Endothelial cell of coronary artery (primary cell): ENCODE results near the gene TBX3. TPM values are rescaled to one million over a fixed set of nuclear protein-coding genes. Genes with fewer than 3 reads are reported as not detected.

Experiments
- total RNA-seq: library from RNA; depleted of rRNA; stranded (reverse); fragments of >200 nt; gene quantifications from 2 replicates; pipeline ENCODE4 v1.2.3, GENCODE V29; 2014

TBX3 gene
- total RNA-seq: 0.63 and 3.2 TPM in 2 replicates

DNA sequence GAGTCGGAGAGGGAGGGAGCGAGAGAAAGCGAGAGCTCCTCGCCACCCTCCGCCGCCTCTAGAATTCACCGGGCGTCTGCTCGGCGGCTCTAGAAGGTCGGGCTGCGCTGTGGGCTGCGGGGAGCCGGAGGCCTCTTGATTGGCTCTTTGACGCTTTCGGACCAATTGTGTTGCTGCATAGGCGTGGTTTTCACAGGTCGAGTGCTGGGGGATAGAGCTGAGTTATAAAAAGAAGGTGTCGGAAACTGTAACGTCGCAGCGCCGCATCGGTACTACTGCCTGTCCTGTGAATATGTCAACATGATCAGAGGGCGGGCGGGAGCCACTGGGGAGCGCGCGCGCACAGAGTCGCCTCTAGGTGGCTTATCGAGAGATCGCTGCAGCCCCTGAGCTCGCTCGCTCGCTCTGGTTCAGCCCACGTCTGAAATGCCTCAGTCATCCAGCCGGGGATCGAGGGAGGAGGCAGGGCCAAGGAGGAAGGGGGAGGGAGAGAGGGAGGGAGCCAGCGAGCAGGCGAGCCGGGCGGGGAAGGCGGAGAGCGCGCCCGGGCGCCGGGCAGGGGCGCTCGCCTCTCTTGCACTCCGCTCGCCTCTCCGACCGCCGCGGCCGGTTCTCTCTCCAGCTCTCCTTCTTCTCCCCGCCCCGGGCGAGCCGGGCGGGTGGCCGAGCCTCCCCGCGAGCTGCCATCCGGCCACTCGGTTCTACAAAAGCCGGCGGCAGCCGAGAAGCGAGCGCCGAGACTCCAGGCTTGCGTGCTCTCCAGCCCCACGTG lies at the start of gene TBX3:
Gene TBX3, minus strand, starts transcription at position 78 of the 772 bp plus-strand sequence. CDS start 975 bp downstream, outside the sequence.

